Lung (tissue), 12 donors: ENCODE results near the gene EGLN3. TPM values are rescaled to one million over a fixed set of nuclear protein-coding genes. Genes with fewer than 3 reads are reported as not detected.

ENCODE experiments used
- ATAC-seq: fragments of 200-7000 bp; cut with Tn5 transposase; one replicate; pipeline ENCODE4 v1.9.1; 2020; ENCODE audit warnings: moderate number of reproducible peaks; ENCODE audit not compliant: insufficient read depth, low FRiP score
- DNase-seq, 3 donors: peaks; one replicate each; pipeline ENCODE4 v3.0.0-alpha.2; 2013 to 2017
- H3K27ac ChIP-seq, 2 donors: one replicate each; pipeline ENCODE4 v1.5.1; 2013; ENCODE audit warnings: mild to moderate bottlenecking in 2 of 2, moderate library complexity in 2 of 2, control low read depth in 1 of 2, inconsistent platforms in 1 of 2, low read depth in 1 of 2, low read length in 1 of 2
- H3K27me3 ChIP-seq, 3 donors: one replicate each; pipeline ENCODE4 v1.5.1; 2013; ENCODE audit warnings: low read length in 2 of 3; ENCODE audit not compliant: control insufficient read depth in 3 of 3, insufficient read depth in 3 of 3
- H3K36me3 ChIP-seq, 4 donors: one replicate each; pipeline ENCODE4 v1.5.1; 2013; ENCODE audit warnings: low read length in 4 of 4, mild to moderate bottlenecking in 1 of 4, moderate library complexity in 1 of 4; ENCODE audit not compliant: control insufficient read depth in 4 of 4, insufficient read depth in 4 of 4
- H3K4me1 ChIP-seq, 5 donors: one replicate each; pipeline ENCODE4 v1.5.1; 2013; ENCODE audit warnings: low read length in 5 of 5, mild to moderate bottlenecking in 2 of 5, moderate library complexity in 1 of 5; ENCODE audit not compliant: control insufficient read depth in 5 of 5, insufficient read depth in 5 of 5
- H3K4me3 ChIP-seq: one replicate; pipeline ENCODE4 v1.5.1; 2013; ENCODE audit warnings: mild to moderate bottlenecking, control low read depth, moderate library complexity
- H3K9ac ChIP-seq, 2 donors: one replicate each; pipeline ENCODE4 v1.5.1; 2013; ENCODE audit warnings: low read length in 2 of 2, control low read depth in 1 of 2; ENCODE audit not compliant: insufficient read depth in 1 of 2
- H3K9me3 ChIP-seq, 4 donors: one replicate each; pipeline ENCODE4 v1.5.1; 2013; ENCODE audit warnings: low read length in 3 of 4, mild to moderate bottlenecking in 1 of 4, moderate library complexity in 1 of 4; ENCODE audit not compliant: control insufficient read depth in 4 of 4, insufficient read depth in 3 of 4
- CTCF ChIP-seq: IDR thresholded peaks from 2 replicates; pipeline ENCODE4 v1.5.1; 2012; ENCODE audit warnings: mild to moderate bottlenecking; ENCODE audit errors: control extremely low read depth, extremely low read depth
- WGBS, 2 donors: extraction: QIAGEN DNeasy Blood & Tissue Kit; methylation state at CpG; one replicate each; pipeline ENCODE4 v1.1.7; 2013; 5-methylcytosine and 5-hydroxymethylcytosine counted together
- polyA plus RNA-seq, 2 donors: library from polyadenylated mRNA; stranded (reverse); fragments of 200-250 nt; gene quantifications; one replicate each; pipeline ENCODE4 v1.2.1, GENCODE V29; 2013
- total RNA-seq, 2 donors: library from RNA; depleted of rRNA in 1 of 2; stranded (reverse); fragments of >200 nt in 1 of 2; gene quantifications; one replicate each; pipeline ENCODE4 v1.2.1, GENCODE V29; 2014 to 2021
- donor health status: control.
- donor health status: control.
- donor health status: Bipolar disorder and iron deficiency.
- donor health status: healthy.
- donor health status: DM: yes; HTN: yes; CAD: no.

EGLN3 gene
- total and polyA plus RNA-seq, 4 donors: 2.6 to 80.6 (median 6.2) TPM

GRCh38 chr14:33957993-33958392 lies 7.1 kb upstream of the EGLN3 start:
- Histone ChIP-seq H3K4me1 (peaks cover 0 to 3% (median 0%) of the 10 kb centered on the region in 5 donors), H3K27ac (no peak overlapping the region), H3K9me3 (peaks cover 0 to 4% (median 0%) of the 10 kb centered on the region in 4 donors), H3K27me3 (peaks cover 0 to 7% (median 0%) of the 10 kb centered on the region in 3 donors), H3K4me3 (no peak overlapping the region), H3K9ac (no peak overlapping the region), H3K36me3 (no peaks in the 10 kb centered on the region)
- 72 to 85% methylated on average over 3 of the region's 3 CpGs for WGBS, 2 donors
- TF ChIP-seq CTCF: no peak
- no peak for ATAC-seq
- no peak for DNase-seq

- H3K27ac ChIP-seq: no peak overlapping the region
- ATAC-seq (no peak), DNase-seq (no peak)
- H3K9me3 ChIP-seq: peaks cover 0 to 3% (median 0%) of the 10 kb centered on the region in 4 donors
- H3K9ac ChIP-seq: no peak overlapping the region
- H3K4me3 ChIP-seq: no peak overlapping the region
- TF ChIP-seq CTCF: no peak
- peaks cover 0 to 3% (median 0%) of the 10 kb centered on the region in 5 donors for H3K4me1 ChIP-seq
- H3K27me3 ChIP-seq: peaks cover 0 to 8% (median 3%) of the 10 kb centered on the region in 3 donors
- 92 to 95% methylated on average over 6 of the region's 6 CpGs for WGBS, 2 donors
- no peaks in the 10 kb centered on the region for H3K36me3 ChIP-seq
These were observed 6.4 kb upstream of the EGLN3 start for GRCh38 chr14:33957299-33957698.

GRCh38 chr14:33956640-33957039 lies 5.8 kb upstream of the EGLN3 start:
- no peak for ATAC-seq
- no peak for TF ChIP-seq CTCF
- 86 to 87% methylated on average over 2 of the region's 2 CpGs for WGBS, 2 donors
- Histone ChIP-seq H3K36me3 (no peaks in the 10 kb centered on the region), H3K4me1 (peaks cover 0 to 3% (median 0%) of the 10 kb centered on the region in 5 donors), H3K4me3 (no peak overlapping the region), H3K9ac (no peak overlapping the region), H3K27ac (no peak overlapping the region), H3K9me3 (no peaks in the 10 kb centered on the region), H3K27me3 (peaks cover 0 to 13% (median 5%) of the 10 kb centered on the region in 3 donors)
- no peak for DNase-seq

- Histone ChIP-seq H3K27me3 (peaks cover 0 to 35% (median 27%) of the 10 kb centered on the region in 3 donors), H3K27ac (no peak overlapping the region), H3K9me3 (no peaks in the 10 kb centered on the region), H3K9ac (no peak overlapping the region), H3K4me3 (no peak overlapping the region), H3K4me1 (peaks cover 0 to 14% (median 4%) of the 10 kb centered on the region in 5 donors), H3K36me3 (no peaks in the 10 kb centered on the region)
- no peak for DNase-seq
- no peak for TF ChIP-seq CTCF
- ATAC-seq: no peak
- 44 to 80% methylated on average over 3 of the region's 3 CpGs for WGBS, 2 donors
These were observed 3.2 kb upstream of the EGLN3 start for GRCh38 chr14:33954016-33954598.
